Measurements from ENCODE around the gene ADIRF.
"Not testable (repeated sequence)": the region's sequence is repeated elsewhere in the genome, so short reads cannot be mapped to it uniquely, and the experiment has no call there.

Gene ADIRF

DNA sequence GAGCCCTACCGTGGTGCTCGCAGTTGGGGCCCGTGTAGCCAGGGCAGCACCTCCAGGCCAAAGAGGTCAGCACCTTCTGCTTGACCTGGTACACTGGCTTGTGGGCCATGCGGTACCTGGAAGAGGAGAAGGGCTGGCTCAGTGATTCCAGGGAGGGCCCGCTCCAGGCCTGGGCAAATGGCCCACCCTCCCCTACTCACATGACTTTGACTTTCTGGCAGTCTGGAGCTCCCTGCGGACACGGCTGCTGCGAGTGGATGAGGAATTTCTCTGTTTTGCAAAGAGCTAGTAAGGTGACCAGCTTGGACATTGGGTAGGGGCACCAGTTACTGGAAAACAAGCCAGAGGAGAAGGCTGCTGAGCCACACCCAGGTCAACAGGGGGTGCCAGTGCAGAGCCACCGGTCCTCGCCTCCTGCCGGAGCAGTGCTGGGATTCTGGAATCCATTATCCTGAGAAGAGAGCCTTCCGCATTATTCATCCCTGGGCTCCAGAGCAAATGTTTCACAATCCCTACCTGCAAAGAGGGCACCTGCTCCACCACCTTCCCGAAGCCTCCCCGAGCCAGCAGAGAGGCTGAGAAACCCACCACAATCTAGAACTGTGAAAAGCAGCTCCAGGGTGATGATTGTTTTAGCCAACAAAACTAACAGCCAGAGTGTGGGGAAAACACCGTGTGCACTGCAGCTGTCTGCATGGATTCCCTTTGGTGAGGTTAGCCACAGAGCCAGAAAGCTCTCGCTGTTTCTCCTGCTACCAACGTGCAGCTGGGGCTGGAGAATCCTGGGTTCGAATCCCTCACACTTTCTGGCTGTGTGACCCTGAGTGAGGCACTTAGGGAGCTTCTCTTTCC lies 22.7 kb upstream of the ADIRF start:
- in situ Hi-C loops (cut with MboI; ENCODE audit: low sequenced_read_pairs) = no loop called here

DNA sequence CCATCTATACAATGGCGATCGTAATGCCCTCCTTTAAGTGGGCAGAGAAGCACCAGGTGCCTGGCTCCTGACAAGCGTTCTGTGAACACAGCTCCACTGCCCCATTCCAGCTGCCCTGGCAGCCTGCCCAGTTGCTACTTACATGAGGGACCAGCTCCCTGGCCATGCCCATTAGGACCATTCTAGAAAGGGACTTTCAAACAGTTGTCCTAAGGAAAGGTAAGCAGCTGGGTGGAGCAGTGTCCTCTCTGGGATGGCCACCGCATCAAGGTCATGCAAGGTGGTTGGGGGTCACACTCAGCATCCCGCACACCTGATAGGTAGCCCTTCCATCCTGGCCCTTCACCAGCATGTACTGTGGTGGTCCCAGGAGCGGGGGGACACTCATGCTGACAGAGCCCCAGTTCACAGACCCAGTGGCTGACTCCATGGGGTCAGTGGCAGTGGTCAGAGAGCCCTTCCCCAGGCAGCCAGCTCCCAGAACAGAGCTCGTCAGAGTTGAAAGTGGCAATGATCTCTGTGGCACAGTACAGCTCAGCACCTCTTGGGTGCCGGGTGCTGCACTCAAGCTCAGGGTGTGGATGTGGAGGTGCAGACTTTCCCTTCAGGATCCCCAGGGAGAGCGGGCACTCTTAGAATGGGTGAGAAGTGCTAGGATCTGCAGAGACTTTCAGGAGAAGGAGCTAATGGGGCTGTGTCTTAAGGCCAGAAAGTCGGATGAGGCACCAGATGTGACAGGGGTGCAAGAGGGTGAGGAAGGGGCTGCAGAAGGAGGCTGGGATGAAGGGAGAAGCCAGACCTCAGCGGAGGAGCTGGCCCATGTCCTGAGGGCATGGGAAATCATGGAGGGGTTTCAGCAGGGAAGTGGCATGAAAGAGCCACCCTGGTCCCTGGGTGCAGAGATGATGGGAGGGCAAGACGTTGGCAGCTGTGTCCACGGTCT lies 21.8 kb upstream of the ADIRF start:
- in situ Hi-C loops (cut with MboI; ENCODE audit: low sequenced_read_pairs) = no loop called here

DNA sequence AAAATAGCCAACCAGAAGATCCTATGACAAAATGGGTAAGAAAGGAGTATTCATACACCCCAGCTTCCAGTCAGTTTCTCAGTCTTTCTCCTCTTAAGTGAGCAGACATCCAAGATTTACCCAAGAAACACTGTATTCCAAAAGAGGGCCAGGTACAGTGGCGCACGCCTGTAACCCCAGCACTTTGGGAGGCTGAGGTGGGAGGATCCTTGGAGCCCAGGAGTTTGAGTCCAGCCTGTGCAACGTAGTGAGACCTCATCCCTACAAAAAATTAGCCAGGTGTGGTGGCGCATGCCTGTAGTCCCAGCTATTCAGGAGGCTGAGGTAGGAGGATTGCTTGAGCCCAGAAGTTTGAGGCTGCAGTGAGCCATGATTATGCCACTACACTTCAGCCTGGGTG lies 20.5 kb upstream of the ADIRF start:
- in situ Hi-C loops (cut with MboI; ENCODE audit: low sequenced_read_pairs) = not testable (repeated sequence)

DNA sequence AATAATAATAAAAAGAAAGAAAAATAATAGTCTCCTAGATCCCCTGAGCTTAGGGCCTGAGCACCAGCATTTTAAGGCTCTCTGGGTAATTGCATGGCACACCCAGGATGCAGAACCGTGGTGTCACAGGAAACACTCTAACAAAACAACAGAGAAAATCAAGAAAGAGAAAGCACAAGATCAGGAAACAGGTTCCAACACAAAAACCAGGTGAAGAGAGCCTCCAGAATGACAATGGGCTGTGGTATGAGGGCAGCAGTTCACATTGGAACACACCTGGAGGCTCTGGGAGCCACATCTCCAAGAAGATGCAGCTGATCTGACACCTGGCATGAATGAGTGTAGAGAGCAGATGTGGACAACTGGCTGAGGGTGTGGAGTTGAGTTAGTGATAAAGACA lies 17.9 kb upstream of the ADIRF start:
- in situ Hi-C loops (cut with MboI; ENCODE audit: low sequenced_read_pairs) = no loop called here

DNA sequence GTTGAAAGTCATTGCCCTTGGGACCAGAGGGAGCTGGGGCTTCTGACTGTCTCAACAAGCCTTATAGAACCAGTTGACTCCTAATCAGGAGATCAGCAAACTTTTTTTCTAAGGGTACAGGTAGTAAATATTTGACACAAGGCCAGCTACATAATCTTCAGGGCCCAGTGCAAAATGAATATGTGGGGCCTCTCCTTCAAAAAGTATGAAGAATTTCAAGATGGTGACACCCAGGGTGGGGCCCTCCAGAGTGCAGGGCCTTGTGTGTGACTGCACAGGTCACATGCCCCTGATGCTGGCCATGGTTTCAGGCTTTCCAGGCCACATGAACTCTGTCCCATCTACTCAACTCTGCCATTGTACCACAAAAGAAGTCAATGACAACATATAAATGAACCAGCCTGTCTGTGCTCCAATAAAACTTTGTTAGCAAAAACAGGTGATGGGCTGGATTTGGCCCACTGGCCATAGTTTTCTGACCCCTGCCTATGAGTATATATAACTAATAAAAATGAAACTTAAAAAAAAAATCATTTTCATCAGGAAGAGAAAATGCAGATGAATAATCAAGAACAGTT lies 17.0 kb upstream of the ADIRF start:
- in situ Hi-C loops (cut with MboI; ENCODE audit: low sequenced_read_pairs) = no loop called here

DNA sequence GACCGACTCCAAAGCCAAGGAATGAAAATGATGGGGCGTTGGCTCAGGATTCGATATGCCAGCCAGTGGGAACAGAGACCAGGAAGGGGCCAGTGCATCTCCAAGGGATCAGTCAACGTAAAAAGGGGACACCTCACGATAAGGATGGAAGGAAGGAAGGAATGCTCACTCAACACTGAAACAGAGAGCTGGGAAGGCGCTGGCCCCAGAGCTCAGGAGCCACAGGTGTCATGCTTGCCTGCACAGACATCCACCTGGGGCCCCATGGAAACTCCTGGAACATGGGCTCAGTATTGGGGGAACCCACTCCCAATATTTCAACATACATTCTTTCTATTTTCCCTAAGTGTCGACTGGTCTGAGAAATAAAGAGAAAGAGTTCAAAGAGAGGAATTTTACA lies 16.2 kb upstream of the ADIRF start:
- in situ Hi-C loops (cut with MboI; ENCODE audit: low sequenced_read_pairs) = no loop called here

DNA sequence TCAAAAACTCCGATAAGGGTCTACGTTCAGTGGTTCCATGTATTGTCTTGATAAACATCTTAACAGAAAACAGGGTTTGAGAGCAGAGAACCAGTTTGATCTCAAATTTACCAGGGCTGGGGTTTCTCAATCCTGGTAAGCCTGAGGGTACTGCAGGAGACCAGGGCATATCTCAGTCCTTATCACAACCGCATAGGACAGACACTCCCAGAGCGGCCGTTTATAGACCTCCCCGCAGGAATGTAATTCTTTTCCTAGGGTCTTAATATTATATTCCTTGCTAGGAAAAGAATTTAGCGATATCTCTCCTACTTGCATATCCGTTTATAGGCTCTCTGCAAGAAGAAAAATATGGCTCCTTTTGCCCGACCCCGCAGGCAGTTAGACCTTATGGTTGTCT lies 15.6 kb upstream of the ADIRF start:
- in situ Hi-C loops (cut with MboI; ENCODE audit: low sequenced_read_pairs) = not testable (repeated sequence)

DNA sequence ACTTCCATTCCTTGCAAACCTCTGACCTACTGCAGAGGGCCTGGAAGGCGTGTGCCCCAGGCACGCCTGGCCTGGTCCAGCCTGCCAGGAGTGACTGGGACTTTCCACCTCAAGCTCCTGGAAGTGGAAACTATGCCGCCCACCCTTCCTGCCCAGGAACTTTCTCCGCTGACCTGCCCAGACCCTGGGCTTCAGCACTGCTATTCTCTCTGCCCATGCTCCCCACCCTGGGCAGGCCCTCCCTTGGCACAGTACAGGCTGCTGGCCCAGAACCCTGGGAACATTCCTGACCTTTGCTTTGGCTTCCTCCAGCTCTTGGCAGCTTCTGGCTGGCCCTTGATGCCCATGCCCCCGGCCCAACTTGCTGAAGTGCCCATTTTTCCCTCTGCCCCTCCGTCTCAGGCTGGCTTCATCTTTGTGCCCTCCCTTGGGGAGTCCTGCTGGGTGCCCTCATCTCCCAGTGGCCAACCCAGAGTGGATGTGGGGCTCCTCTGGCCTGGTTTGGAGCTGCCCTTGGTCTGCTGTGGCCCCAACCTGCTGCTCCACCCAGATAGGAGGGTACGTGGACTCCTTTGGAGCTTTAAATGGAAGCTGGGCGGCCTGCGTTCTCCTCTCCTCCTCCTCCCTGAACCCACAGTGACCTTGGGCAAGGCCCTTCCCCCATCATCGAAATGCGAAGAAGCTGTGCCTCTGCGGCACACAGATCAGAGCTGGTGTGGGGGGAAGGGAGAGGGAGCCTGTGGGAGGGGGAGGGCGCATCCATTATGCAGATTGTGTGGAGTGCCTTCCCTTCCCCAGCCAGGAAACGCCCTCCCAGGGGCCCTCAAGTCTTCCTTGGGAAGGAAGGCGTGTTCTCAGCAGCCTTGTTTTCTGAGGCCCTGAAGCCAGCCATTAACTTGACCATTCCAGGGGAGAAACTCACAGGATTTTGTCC lies 14.3 kb upstream of the ADIRF start:
- in situ Hi-C loops (cut with MboI; ENCODE audit: low sequenced_read_pairs) = no loop called here

DNA sequence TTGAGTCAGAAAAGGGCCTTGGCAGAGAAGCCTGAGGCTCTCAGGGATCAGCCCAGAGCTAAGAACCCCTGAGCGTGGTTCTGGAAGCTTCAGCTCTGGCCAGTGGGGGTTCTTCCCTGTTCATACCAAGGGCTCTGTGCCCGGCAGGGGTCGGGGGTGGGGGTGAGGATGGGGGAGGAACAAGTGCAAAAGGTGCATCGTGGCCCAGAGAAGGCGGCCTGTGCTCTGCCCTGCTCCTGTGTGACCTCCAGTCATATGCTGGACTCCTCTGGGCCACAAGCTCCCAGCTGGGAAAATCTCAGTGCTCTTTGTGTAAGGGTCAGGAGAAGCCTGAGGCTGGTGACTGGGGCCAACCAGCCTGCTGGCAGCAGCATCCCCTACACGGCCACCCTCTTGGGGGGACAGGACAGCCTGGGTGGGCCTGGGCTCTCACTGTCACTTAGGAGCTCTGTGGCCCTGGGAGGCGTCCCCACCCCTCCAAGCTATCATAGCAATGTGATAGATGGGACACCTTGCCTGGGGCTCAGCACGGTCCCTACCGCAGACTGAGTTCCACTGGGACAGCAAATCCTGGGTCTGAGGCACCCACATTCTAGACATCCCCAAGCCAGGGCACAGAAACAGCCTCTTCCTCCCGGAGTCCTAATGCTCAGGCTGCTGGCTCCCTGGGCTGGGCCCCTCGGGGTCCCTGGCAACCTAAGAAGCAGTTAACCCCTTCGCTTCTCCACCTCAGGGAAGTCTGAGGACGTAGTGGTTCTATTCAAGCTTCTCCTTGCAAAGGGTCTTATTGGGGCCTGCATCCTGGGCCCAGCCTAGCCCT lies 13.4 kb upstream of the ADIRF start:
- in situ Hi-C loops (cut with MboI; ENCODE audit: low sequenced_read_pairs) = no loop called here

DNA sequence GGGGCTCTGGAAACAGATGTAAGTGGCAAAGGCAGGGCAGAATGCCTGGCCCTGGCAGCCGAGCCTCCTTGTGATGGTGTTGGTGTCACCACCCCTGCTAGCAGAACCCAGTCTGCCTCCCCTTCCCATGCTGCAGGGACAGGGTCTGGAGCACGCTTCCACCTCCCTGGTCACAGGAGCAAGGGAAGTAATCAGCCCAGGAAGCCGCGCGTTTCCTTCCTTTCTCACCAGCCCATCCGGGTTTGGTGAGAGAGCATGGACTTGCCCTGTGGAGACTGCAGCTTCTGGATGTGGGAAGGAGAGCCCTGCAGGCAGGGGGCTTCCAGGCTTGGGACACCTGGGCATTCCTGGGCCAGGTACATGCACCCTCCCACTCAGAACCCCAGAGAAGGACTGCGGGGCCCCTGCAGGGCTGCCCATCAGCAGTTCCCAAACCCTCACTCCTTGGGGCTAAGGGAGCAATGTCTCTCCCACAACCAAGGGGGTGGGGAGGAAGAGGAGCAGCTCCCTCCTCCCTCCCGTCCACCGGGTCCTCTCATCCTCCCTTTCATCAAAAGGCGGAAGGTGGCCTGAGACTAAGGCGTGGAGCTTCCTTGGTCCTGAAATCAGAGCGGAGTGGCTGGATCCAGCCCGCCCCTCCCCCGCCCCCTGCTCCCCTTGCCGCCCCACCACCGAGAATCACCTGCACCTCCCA lies 12.6 kb upstream of the ADIRF start:
- in situ Hi-C loops (cut with MboI; ENCODE audit: low sequenced_read_pairs) = no loop called here

DNA sequence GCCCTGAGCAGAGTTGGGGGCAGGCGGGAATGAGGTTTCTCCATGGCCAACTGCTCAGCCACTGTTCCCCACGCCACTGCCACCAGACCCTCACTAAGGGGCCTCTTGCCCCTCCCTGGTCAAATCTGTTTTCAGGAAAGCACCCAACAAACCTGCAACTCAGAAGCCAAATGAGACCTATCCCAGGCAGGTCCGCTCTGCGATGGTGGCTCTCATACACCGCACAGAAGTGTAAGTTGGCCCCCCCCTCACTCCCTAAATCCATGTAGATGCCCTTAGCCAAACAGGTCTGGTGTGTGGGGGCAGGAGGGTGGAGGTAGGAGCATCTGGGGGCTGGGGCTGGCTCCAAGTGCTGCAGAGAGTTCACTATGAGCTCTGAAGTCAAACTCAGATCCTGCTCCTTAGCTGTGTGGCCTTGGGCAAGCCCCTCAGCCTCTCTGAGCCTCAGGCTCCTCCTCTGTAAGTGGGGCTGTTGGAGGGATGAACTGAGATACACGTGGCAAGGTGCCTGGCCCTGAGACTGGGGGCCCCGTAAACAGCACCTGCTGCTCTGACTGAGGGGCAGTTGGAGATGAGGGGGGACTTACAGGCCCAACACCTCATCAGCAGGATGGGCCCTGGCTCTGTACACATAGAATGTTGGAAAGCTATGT lies 12.0 kb upstream of the ADIRF start:
- in situ Hi-C loops (cut with MboI; ENCODE audit: low sequenced_read_pairs) = no loop called here

DNA sequence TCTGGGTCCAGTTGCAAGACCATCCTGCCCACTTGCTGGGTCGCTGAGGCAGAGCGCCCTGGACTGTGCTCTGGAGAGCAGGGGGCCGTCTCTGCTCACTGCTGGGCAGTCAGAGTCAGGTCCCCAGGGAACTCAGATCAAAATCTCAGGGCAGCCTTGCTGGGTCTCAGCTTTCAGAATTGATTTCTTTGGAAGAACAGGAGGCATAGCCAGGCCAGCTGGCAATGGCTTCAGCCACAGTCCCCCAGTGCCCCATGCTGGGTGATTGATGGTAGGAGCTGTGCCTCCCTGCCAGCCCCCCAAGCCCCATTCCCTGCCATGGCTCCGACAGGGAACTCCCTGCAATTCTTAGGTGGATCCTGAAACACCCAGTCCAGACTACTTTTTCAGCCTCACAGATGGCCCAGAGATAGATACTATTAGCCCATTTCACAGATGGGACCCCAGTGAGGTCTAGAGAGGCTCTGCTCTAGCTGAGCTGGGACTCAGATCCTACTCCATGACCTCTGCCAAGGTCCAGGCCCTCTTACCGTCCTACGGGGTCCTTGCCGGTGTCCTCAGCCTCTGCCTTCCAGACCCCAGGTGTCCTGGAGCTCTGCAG lies 11.3 kb upstream of the ADIRF start:
- in situ Hi-C loops (cut with MboI; ENCODE audit: low sequenced_read_pairs) = no loop called here

DNA sequence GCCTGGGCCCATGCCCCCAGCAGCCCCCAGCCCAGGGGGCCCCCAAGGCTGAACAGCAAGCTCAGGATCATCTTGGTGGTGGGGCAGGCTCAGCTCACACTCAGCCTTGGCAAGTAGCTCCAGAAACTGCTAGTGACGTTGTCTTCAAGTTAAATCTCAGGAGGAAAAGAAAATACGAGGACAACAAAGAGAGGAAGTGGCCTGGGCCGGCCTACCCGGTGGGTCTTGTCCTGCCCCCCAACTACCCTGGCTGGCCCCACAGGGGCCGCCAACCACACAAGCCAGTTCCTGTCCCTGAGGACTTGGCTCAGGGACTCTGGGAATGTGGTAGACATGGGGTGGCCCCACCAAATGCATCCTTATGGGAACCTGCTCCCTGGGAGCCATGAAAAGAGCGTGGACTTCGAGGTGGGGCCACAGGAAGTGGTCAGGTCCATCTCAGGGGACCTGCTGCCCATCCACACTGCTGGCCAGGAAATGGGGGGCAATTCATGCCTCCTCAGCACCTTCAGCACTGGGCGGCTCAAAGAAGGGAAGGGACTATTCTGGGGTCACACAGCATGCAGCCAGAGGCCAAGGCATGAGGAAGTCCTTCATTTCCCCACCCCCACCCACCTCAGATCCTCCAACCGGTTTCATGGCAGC lies 10.7 kb upstream of the ADIRF start, which contains the start of gene MMRN2:
TSS of gene MMRN2 (minus strand) at position 145 of the 645 bp plus-strand sequence. CDS start at position 71, 74 bp downstream.
- in situ Hi-C loops (cut with MboI; ENCODE audit: low sequenced_read_pairs) = no loop called here

DNA sequence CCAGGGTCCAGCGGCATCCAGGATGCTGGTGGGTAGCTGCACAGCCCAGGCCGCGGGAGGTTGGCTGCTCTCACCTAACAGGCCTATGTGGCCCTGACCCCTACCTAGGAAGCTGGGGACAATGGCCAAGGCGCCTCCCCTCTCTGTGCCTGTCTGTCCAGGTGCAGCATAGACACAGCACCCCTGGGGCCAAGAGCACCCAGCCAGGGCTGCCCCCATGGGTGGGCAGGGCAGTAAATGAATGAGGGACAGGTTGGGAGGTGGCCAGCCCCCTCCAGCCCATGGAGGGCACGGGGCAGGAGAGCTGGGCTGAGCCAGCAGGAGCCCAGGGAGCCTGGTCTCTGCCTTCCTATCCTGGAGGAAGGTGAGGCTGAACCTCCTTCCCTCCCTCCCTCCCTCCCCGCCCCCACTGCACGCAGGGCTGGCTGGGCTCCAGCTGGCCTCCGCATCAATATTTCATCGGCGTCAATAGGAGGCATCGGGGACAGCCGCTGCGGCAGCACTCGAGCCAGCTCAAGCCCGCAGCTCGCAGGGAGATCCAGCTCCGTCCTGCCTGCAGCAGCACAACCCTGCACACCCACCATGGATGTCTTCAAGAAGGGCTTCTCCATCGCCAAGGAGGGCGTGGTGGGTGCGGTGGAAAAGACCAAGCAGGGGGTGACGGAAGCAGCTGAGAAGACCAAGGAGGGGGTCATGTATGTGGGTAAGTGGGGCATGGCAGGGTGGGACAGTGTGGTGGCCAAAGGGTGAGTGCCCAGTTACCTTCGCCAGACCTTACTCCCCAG lies 10.0 kb upstream of the ADIRF start, which contains the start of gene SNCG:
TSS of gene SNCG (plus strand) at position 484 of the 785 bp plus-strand sequence. CDS start at position 583, 99 bp downstream.
- in situ Hi-C loops (cut with MboI; ENCODE audit: low sequenced_read_pairs) = no loop called here

DNA sequence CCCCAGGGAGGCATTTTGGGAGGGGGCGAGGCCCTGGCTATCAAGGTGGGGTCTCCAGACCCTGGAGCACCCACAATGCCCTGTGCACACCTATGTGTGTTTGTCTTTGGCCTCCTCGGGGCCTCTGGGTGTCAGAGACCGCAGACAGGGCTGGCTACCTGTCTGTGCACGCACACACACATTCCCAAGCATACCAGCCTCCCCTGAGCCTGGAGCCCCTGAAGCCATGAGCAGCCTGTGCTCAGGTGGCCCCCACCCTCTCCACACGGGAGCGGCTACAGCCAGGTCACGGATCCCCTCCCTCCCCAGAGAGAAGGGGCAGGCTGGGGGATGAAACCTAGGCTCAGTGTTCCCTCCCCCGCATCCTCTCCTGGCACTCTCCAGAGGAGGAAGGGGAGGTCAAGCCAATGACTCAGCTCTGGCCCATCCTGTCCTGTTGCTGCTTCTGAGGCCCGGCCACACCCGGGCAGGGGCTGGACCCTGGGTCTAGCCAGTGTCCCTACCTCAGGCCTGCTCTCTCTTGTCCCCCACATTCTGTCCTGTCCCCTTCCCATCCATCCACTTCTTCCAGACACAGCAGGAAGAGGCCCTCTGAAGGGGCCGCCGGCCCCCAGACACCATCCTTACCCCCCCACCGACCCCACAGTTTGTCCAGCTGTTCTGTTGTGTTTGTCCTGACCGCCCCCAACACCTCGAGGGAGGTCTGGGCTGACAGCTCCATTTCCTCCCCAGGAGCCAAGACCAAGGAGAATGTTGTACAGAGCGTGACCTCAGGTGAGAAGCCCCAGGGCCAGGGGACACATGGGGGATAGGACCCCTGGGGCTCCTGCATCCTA lies 9.2 kb upstream of the ADIRF start:
- in situ Hi-C loops (cut with MboI; ENCODE audit: low sequenced_read_pairs) = no loop called here

DNA sequence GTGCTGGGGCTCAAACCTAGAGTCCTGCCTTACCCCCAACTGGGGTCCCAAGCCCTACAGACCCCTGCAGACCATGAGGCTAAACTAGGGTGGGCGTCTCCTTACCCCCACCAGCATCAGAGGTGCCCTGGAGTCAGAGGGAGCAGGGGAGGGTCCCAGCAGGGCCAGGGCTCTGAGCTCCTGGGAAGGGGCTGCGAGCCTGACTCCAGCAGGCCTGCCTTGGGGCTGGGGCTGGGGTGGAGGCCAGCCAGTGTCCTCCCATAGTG lies 8.6 kb upstream of the ADIRF start:
- in situ Hi-C loops (cut with MboI; ENCODE audit: low sequenced_read_pairs) = no loop called here

Measured in HL-60/S4 (cell line).